ENCODE data around the gene TRIM56.
A peak's percentile ranks its signal among the peaks of the same experiment; 100 is the strongest.
"Not testable (repeated sequence)": the region's sequence is repeated elsewhere in the genome, so short reads cannot be mapped to it uniquely, and the experiment has no call there.

The TRIM56 gene

GRCh38 chr7:101085162-101085964 lies at the start of gene TRIM56:
TSS of gene TRIM56 (plus strand) at chr7:101085481. CDS start at chr7:101087313, 1,832 bp downstream.
- peaks cover 11% of the 10 kb centered on the region for H3K36me3 Mint-ChIP-seq (ENCODE audit: low read depth)
- H3K27me3 Mint-ChIP-seq (ENCODE audit: low read depth), result peaks cover 4% of the 10 kb centered on the region
- H3K9me3 Mint-ChIP-seq, result peaks cover 2% of the 10 kb centered on the region

GRCh38 chr7:101035941-101036340 lies 49.3 kb upstream of the TRIM56 start:
- Mint-ChIP-seq H3K27me3 (ENCODE audit: low read depth) (no peaks in the 10 kb centered on the region), H3K4me3 (no peak overlapping the region), H3K36me3 (ENCODE audit: low read depth) (no peaks in the 10 kb centered on the region), H3K4me1 (no peaks in the 10 kb centered on the region), H3K9me3 (no peaks in the 10 kb centered on the region), H3K27ac (no peak overlapping the region)
- TF ChIP-seq CTCF (IDR thresholded peaks at IDR 0.05; ENCODE audit: unreplicated experiment in 3 of 3), result no peak

More at GRCh38 chr7:101085162-101085964, at the start of gene TRIM56:
- TF ChIP-seq CTCF (IDR thresholded peaks at IDR 0.05; ENCODE audit: unreplicated experiment in 3 of 3), result no peak
- Mint-ChIP-seq H3K4me3 (peak within 1 kb of the TSS; percentile 93 to 95 (median 94)), H3K27ac (peak within 1 kb of the TSS; percentile 97 to 98 (median 98)), H3K4me1 (peaks cover 14% of the 10 kb centered on the region)

DNA sequence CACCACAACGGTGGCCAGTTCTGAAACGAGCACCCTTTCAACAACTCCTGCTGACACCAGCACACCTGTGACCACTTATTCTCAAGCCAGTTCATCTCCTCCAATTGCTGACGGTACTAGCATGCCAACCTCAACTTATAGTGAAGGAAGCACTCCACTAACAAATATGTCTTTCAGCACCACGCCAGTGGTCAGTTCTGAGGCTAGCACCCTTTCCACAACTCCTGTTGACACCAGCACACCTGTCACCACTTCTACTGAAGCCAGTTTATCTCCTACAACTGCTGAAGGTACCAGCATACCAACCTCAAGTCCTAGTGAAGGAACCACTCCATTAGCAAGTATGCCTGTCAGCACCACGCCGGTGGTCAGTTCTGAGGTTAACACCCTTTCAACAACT lies 44.0 kb upstream of the TRIM56 start:
- not testable (repeated sequence) for H3K36me3 Mint-ChIP-seq (ENCODE audit: low read depth); H3K4me1 Mint-ChIP-seq; H3K4me3 Mint-ChIP-seq; H3K9me3 Mint-ChIP-seq; H3K27ac Mint-ChIP-seq; H3K27me3 Mint-ChIP-seq (ENCODE audit: low read depth)

DNA sequence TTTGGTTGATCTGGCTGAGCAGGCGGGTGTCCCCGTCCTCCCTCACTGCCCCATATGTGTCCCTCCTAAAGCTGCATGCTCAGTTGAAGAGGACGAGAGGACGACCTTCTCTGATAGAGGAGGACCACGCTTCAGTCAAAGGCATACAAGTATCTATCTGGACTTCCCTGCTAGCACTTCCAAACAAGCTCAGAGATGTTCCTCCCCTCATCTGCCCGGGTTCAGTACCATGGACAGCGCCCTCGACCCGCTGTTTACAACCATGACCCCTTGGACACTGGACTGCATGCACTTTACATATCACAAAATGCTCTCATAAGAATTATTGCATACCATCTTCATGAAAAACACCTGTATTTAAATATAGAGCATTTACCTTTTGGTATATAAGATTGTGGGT lies 26.9 kb upstream of the TRIM56 start:
- Mint-ChIP-seq H3K4me3 (no peak overlapping the region), H3K27me3 (ENCODE audit: low read depth) (peaks cover 77% of the 10 kb centered on the region), H3K27ac (no peak overlapping the region), H3K4me1 (no peaks in the 10 kb centered on the region), H3K9me3 (no peaks in the 10 kb centered on the region), H3K36me3 (ENCODE audit: low read depth) (no peaks in the 10 kb centered on the region)
- TF ChIP-seq CTCF (IDR thresholded peaks at IDR 0.05; ENCODE audit: unreplicated experiment in 3 of 3), result no peak

- Mint-ChIP-seq H3K9me3 (no peaks in the 10 kb centered on the region), H3K27me3 (ENCODE audit: low read depth) (peaks cover 82% of the 10 kb centered on the region), H3K4me3 (no peak overlapping the region), H3K36me3 (ENCODE audit: low read depth) (no peaks in the 10 kb centered on the region), H3K4me1 (no peaks in the 10 kb centered on the region), H3K27ac (no peak overlapping the region)
- no peak for TF ChIP-seq CTCF (IDR thresholded peaks at IDR 0.05; ENCODE audit: unreplicated experiment in 3 of 3)
Measured at GRCh38 chr7:101059620-101059942, 25.7 kb upstream of the TRIM56 start.

- H3K9me3 Mint-ChIP-seq, result no peaks in the 10 kb centered on the region
Measured at GRCh38 chr7:101060992-101061391, 24.3 kb upstream of the TRIM56 start.

GRCh38 chr7:101064176-101064550 lies 21.1 kb upstream of the TRIM56 start:
- not testable (repeated sequence) for H3K9me3 Mint-ChIP-seq; H3K36me3 Mint-ChIP-seq (ENCODE audit: low read depth); H3K4me3 Mint-ChIP-seq; H3K27ac Mint-ChIP-seq
- H3K27me3 Mint-ChIP-seq (ENCODE audit: low read depth), result peaks cover 57% of the 10 kb centered on the region
- H3K4me1 Mint-ChIP-seq, result peaks cover 11% of the 10 kb centered on the region

More at GRCh38 chr7:101060992-101061391, 24.3 kb upstream of the TRIM56 start:
- Mint-ChIP-seq H3K4me3 (no peak overlapping the region), H3K27me3 (ENCODE audit: low read depth) (peaks cover 77% of the 10 kb centered on the region), H3K36me3 (ENCODE audit: low read depth) (no peaks in the 10 kb centered on the region), H3K4me1 (peaks cover 2% of the 10 kb centered on the region), H3K27ac (no peak overlapping the region)
- TF ChIP-seq CTCF (IDR thresholded peaks at IDR 0.05; ENCODE audit: unreplicated experiment in 3 of 3), result no peak

DNA sequence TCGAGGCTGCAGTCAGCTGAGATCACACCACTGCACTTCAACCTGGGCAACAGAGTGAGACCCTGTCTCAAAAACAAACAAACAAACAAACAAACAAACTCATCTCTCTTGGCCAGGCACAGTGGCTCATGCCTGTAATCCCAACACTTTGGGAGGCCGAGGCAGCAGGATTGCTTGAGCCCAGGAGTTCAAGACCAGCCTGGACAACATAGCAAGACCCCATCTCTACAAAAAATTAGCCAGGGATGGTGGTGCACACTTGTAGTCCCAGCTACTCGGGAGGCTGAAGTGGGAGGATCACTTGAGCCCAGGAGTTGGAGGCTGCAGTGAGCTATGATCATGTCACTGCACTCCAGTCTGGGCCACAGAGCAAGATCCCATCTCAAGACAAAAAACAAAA lies 20.1 kb upstream of the TRIM56 start:
- H3K27ac Mint-ChIP-seq; H3K4me3 Mint-ChIP-seq; H3K9me3 Mint-ChIP-seq; H3K36me3 Mint-ChIP-seq (ENCODE audit: low read depth): not testable (repeated sequence)
- Mint-ChIP-seq H3K4me1 (peaks cover 11% of the 10 kb centered on the region), H3K27me3 (ENCODE audit: low read depth) (peaks cover 52% of the 10 kb centered on the region)

Measured in nephron (organoid).